Measurements from ENCODE around the gene KRTAP10-6.
"Not testable (repeated sequence)": the region's sequence is repeated elsewhere in the genome, so short reads cannot be mapped to it uniquely, and the experiment has no call there.

Gene KRTAP10-6

GRCh38 chr21:44574457-44575306 is 17.6 kb downstream of the KRTAP10-6 start:
- TF ChIP-seq, protein P1, sequence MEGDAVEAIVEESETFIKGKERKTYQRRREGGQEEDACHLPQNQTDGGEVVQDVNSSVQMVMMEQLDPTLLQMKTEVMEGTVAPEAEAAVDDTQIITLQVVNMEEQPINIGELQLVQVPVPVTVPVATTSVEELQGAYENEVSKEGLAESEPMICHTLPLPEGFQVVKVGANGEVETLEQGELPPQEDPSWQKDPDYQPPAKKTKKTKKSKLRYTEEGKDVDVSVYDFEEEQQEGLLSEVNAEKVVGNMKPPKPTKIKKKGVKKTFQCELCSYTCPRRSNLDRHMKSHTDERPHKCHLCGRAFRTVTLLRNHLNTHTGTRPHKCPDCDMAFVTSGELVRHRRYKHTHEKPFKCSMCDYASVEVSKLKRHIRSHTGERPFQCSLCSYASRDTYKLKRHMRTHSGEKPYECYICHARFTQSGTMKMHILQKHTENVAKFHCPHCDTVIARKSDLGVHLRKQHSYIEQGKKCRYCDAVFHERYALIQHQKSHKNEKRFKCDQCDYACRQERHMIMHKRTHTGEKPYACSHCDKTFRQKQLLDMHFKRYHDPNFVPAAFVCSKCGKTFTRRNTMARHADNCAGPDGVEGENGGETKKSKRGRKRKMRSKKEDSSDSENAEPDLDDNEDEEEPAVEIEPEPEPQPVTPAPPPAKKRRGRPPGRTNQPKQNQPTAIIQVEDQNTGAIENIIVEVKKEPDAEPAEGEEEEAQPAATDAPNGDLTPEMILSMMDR (IDR thresholded peaks at IDR 0.05; ENCODE audit: insufficient read depth, low read depth, low read length, missing control alignments): no peak
- H3K4me3 ChIP-seq (ENCODE audit: low read depth, low read length): no peak overlapping the region
- DNase-seq (ENCODE audit: low read depth): no peak

GRCh38 chr21:44573630-44574456 is 18.5 kb downstream of the KRTAP10-6 start, which contains the start of gene KRTAP10-4:
Gene KRTAP10-4 (plus strand): TSS chr21:44573729. CDS start chr21:44573759, 30 bp downstream.
- DNase-seq (ENCODE audit: low read depth); H3K4me3 ChIP-seq (ENCODE audit: low read depth, low read length): not testable (repeated sequence)

DNA sequence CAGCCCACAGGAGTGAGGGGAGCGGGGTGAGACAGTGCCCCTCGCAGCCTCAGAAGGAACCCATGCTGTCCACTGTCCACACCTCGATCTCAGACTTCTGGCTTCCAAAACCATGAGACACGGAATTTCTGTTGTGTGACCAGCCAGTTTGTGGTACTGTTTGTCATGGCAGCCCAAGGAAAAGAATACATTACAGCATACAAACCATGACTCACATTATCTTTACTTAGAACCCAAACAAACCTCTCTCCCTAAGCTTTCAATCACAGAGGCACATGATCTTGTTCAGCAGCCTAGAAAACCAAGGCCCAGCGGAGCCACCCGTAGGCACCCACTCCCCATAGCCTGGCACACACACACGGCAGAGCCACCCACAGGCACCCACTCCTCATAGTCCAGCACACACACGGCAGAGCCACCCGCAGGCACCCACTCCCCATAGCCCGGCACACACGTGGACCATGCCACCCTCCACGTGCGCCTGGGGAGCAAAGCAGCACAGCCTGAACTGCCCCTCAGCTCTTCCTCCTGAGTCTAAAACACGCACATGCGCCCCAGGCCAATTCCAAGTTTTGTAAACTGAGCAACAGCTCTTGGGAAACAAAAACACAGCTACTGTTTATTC is 19.2 kb downstream of the KRTAP10-6 start:
- H3K4me3 ChIP-seq (ENCODE audit: low read depth, low read length): no peak overlapping the region
- TF ChIP-seq, protein P1 (IDR thresholded peaks at IDR 0.05; ENCODE audit: insufficient read depth, low read depth, low read length, missing control alignments): no peak
- DNase-seq (ENCODE audit: low read depth): no peak

- DNase-seq (ENCODE audit: low read depth): no peak
- TF ChIP-seq, protein P1 (IDR thresholded peaks at IDR 0.05; ENCODE audit: insufficient read depth, low read depth, low read length, missing control alignments): no peak
- H3K4me3 ChIP-seq (ENCODE audit: low read depth, low read length): no peak overlapping the region
Measured at GRCh38 chr21:44571844-44572782, 20.2 kb downstream of the KRTAP10-6 start.

- TF ChIP-seq, protein P1 (IDR thresholded peaks at IDR 0.05; ENCODE audit: insufficient read depth, low read depth, low read length, missing control alignments): no peak
- DNase-seq (ENCODE audit: low read depth): no peak
- H3K4me3 ChIP-seq (ENCODE audit: low read depth, low read length): no peak overlapping the region
Measured at GRCh38 chr21:44571296-44571695, 21.0 kb downstream of the KRTAP10-6 start.

DNA sequence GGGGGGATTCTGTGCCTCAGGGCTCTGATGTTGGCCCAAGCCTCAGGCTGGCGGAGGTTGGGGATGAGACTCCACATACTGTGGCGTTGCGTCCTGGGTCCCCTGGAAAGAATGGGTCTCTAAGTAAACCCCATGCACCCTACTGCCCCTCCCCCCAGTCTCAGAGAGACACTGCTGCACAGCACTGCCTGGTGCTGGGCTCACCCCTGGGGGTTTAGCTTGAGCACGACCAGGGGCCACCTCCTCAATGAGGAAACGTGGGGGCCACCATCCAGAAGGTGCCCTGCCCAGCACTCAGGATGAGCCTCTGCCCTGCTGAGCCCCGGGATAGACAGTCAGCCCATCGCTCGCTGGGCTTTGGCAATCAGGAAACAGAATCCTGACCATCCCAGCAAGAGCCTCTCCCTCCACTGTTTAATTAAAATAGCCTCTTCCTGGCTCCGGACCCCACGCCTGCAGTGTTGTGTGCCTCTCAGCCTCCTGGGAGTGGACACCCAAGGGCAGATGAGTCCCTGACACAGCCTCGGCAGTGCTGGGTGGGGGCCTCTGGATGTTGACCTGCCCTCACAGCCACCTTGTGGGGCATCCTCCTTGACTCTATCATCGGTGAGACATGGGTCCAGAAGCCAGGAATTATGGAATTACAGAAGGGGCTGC is 22.3 kb downstream of the KRTAP10-6 start:
- TF ChIP-seq, protein P1 (IDR thresholded peaks at IDR 0.05; ENCODE audit: insufficient read depth, low read depth, low read length, missing control alignments): no peak
- DNase-seq (ENCODE audit: low read depth): no peak
- H3K4me3 ChIP-seq (ENCODE audit: low read depth, low read length): no peak overlapping the region
